Measurements from ENCODE around the gene MTHFD2L. TPM values are rescaled to one million over a fixed set of nuclear protein-coding genes. Genes with fewer than 3 reads are reported as not detected.

MTHFD2L gene
- total RNA-seq, 1 experiment from 2014 or later = 8.9 TPM

DNA sequence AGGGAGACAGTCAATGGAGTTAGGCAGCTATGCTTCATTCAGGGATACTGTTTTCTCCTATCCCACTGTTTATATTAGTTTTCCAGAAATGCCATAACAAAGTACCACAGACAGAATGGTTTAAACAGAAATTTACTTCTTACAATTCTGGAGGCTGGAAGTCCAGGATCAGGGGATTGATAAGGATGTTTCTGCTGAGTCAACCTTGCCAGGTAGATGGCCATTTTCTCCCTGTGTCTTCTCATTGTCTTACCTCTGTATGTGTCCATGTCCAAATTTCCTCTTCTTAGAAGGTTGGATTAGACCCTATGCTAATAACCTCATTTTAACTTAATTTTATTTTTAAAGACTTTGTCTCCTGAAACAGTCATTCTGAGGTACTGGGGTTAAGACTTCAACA, 129.9 kb downstream of the MTHFD2L start:
- no peak overlapping the region for H3K4me3 ChIP-seq
- H2AFZ ChIP-seq = no peak overlapping the region
- no peaks in the 10 kb centered on the region for H3K9me2 ChIP-seq (ENCODE audit: insufficient read depth)
- H3K4me2 ChIP-seq = no peak overlapping the region
- no peaks in the 10 kb centered on the region for H3K27me3 ChIP-seq (ENCODE audit: insufficient read depth, low read depth)
- peaks cover 16% of the 10 kb centered on the region for H3K4me1 ChIP-seq (replicated peaks; ENCODE audit: insufficient read depth)
- H3K27ac ChIP-seq = no peak overlapping the region
- peaks cover 17% of the 10 kb centered on the region for H3F3A ChIP-seq (ENCODE audit: insufficient read depth, low read depth)
- no peaks in the 10 kb centered on the region for H3K79me2 ChIP-seq (ENCODE audit: low read depth)
- no peaks in the 10 kb centered on the region for H3K36me3 ChIP-seq (ENCODE audit: low read depth)
- ChIA-PET CTCF (no interaction called here), POLR2A (ENCODE audit: unreplicated experiment) (no interaction called here)
- H3K9me3 ChIP-seq (ENCODE audit: insufficient read depth, low read depth) = no peaks in the 10 kb centered on the region
- no peak for DNase-seq
- no peak for TF ChIP-seq EZH2 (IDR thresholded peaks at IDR 0.05; ENCODE audit: low read depth)
- TF ChIP-seq, protein P1, sequence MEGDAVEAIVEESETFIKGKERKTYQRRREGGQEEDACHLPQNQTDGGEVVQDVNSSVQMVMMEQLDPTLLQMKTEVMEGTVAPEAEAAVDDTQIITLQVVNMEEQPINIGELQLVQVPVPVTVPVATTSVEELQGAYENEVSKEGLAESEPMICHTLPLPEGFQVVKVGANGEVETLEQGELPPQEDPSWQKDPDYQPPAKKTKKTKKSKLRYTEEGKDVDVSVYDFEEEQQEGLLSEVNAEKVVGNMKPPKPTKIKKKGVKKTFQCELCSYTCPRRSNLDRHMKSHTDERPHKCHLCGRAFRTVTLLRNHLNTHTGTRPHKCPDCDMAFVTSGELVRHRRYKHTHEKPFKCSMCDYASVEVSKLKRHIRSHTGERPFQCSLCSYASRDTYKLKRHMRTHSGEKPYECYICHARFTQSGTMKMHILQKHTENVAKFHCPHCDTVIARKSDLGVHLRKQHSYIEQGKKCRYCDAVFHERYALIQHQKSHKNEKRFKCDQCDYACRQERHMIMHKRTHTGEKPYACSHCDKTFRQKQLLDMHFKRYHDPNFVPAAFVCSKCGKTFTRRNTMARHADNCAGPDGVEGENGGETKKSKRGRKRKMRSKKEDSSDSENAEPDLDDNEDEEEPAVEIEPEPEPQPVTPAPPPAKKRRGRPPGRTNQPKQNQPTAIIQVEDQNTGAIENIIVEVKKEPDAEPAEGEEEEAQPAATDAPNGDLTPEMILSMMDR (conservative IDR thresholded peaks at IDR 0.05) = no peak
- intact Hi-C loops (cut with micrococcal nuclease; ENCODE audit: unreplicated experiment) = no loop called here
- BruUV-seq (replicated peaks) = no TSS peak
- H4K20me1 ChIP-seq (ENCODE audit: insufficient read depth) = no peaks in the 10 kb centered on the region

DNA sequence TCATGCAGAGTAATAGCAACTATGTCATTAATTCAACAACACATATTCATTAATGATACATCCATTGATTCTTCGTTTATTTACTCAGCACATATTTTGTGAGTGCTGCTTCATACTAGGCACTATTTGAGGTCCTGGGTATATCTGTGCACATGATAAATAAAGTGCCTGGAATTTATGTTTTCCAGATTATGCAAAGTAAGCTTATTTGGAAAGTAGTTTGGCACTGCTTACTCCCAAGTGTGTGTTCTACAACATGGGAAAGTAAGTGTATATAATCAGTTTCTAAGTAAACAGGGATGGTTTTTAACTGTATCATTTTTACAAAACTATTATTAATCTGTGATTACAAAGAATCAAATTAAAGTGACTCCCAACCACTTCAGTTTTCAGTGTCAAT, 133.6 kb downstream of the MTHFD2L start:
- Histone ChIP-seq H3K9me2 (ENCODE audit: insufficient read depth) (no peaks in the 10 kb centered on the region), H4K20me1 (ENCODE audit: insufficient read depth) (no peaks in the 10 kb centered on the region), H3K27me3 (ENCODE audit: insufficient read depth, low read depth) (no peaks in the 10 kb centered on the region), H2AFZ (no peak overlapping the region), H3K4me1 (replicated peaks; ENCODE audit: insufficient read depth) (peaks cover 8% of the 10 kb centered on the region), H3K36me3 (ENCODE audit: low read depth) (no peaks in the 10 kb centered on the region), H3K9me3 (ENCODE audit: insufficient read depth, low read depth) (no peaks in the 10 kb centered on the region), H3F3A (ENCODE audit: insufficient read depth, low read depth) (no peaks in the 10 kb centered on the region; the same call in 1 of the 2 replicates), H3K4me3 (no peak overlapping the region), H3K79me2 (ENCODE audit: low read depth) (no peaks in the 10 kb centered on the region), H3K4me2 (no peak overlapping the region), H3K27ac (no peak overlapping the region)
- TF ChIP-seq, protein P1 (conservative IDR thresholded peaks at IDR 0.05) = no peak
- TF ChIP-seq EZH2 (IDR thresholded peaks at IDR 0.05; ENCODE audit: low read depth) = no peak
- ChIA-PET CTCF (no interaction called here), POLR2A (ENCODE audit: unreplicated experiment) (no interaction called here)
- intact Hi-C loops (cut with micrococcal nuclease; ENCODE audit: unreplicated experiment) = no loop called here
- DNase-seq = no peak
- BruUV-seq (replicated peaks) = no TSS peak

DNA sequence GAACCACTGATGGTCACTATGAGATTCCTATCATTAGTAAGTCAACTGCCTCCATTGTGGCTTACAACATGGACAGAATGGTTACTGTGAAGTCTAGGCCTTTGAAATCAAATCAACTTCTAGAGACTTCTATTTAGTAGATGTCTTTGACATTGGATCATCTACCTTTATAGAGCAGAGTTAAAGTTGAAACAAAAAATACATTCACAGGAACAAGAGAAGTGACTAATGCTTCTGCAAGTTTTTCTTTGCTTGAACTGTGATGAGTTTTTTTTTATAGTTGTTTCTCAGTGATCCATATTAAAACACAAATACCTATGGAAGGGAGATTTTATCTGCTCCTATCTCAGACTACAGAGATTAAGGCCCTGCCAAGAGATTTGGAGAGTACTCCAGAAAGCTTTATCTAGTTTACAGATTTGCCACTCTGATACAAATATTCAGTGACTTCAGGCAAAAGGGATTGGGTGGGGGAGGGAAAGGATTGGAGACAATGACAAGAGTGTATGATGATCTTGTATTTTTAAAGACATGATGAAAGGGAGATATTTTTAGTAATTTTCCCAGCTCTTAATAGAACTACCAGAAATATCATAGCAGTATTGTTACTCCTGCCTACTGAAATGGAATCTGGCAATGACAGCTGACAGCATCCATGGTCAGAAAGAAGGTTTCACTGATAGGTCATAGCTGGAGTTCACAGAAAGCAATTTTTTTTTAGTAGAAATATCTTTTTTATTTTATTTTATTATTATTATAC, 134.4 kb downstream of the MTHFD2L start:
- Histone ChIP-seq H2AFZ (no peak overlapping the region), H3F3A (ENCODE audit: insufficient read depth, low read depth) (no peaks in the 10 kb centered on the region; the same call in 1 of the 2 replicates), H3K4me3 (no peak overlapping the region), H3K36me3 (ENCODE audit: low read depth) (no peaks in the 10 kb centered on the region), H3K4me2 (no peak overlapping the region), H4K20me1 (ENCODE audit: insufficient read depth) (no peaks in the 10 kb centered on the region), H3K4me1 (replicated peaks; ENCODE audit: insufficient read depth) (peaks cover 8% of the 10 kb centered on the region), H3K27me3 (ENCODE audit: insufficient read depth, low read depth) (no peaks in the 10 kb centered on the region), H3K9me3 (ENCODE audit: insufficient read depth, low read depth) (no peaks in the 10 kb centered on the region), H3K9me2 (ENCODE audit: insufficient read depth) (no peaks in the 10 kb centered on the region), H3K79me2 (ENCODE audit: low read depth) (no peaks in the 10 kb centered on the region), H3K27ac (no peak overlapping the region)
- intact Hi-C loops (cut with micrococcal nuclease; ENCODE audit: unreplicated experiment) = no loop called here
- TF ChIP-seq EZH2 (IDR thresholded peaks at IDR 0.05; ENCODE audit: low read depth) = no peak
- TF ChIP-seq, protein P1 (conservative IDR thresholded peaks at IDR 0.05) = no peak
- CTCF ChIA-PET = no interaction called here
- no peak for DNase-seq
- no TSS peak for BruUV-seq (replicated peaks)
- POLR2A ChIA-PET (ENCODE audit: unreplicated experiment) = no interaction called here
